Heart left ventricle (tissue), 13 donors: Measurements from ENCODE around the gene EIPR1.

Experiments used
- CTCF ChIP-seq, 12 donors: fragments of 200-600 bp; sonication (generic) in 4 of 12; IDR thresholded peaks; one replicate each; pipeline versions ENCODE4 v1.5.0 to v1.8.0; 2018 to 2022; ENCODE audit warnings: antibody characterized with exemption in 12 of 12, mild to moderate bottlenecking in 5 of 12
- POLR2A ChIP-seq, 2 donors: fragments of 450-650 bp; IDR thresholded peaks; one replicate each; pipeline ENCODE4 v1.6.1; 2017; ENCODE audit warnings: antibody characterized with exemption in 2 of 2, mild to moderate bottlenecking in 2 of 2, moderate library complexity in 2 of 2
- donor health status: ischemic (EF 13 %, LVEDD 7.1; RV severe dilation, severe dysfunction).
- donor health status: DM: no; HTN: yes; CAD: no.
- donor health status: DM: no; HTN: no; CAD: no.
- donor health status: ischemic (EF 25% LVEDD 6.9; RV normal size, moderate dysfunction).
- donor health status: ischemic (EF 25% LVEDD 5.7; RV mildly dilated, moderate dysfunction).
- donor health status: ischemic (EF 35%, LVEDD 5.7; RV mildly dilated, moderate dysfunction).
- donor health status: nonischemic (EF 11% LVEDD 7.7; RV severe dilation, severe dysfunction).
- donor health status: DM: yes; HTN: yes; CAD: no.
- donor health status: PGD.
- donor health status: ischemic (EF 29% LVEDD 5.4; RV normal size, mild dysfunction).
- donor health status: nonischemic (EF 23%, LVEDD 6.1; RV moderate dilation, normal function).

- TF ChIP-seq CTCF (IDR thresholded peaks at IDR 0.05), result no peak
- no peak for TF ChIP-seq POLR2A (IDR thresholded peaks at IDR 0.05)
Measured at GRCh38 chr2:3253913-3254441, 123.6 kb downstream of the EIPR1 start.
